Measurements from ENCODE around the gene FLCN.

FLCN gene

GRCh38 chr17:17166446-17166845 lies 70.5 kb downstream of the FLCN start:
- no peak for DNase-seq (ENCODE audit: low spot score)

- no peak for DNase-seq (ENCODE audit: low spot score)
Measured at GRCh38 chr17:17165666-17166308, 71.2 kb downstream of the FLCN start.

DNA sequence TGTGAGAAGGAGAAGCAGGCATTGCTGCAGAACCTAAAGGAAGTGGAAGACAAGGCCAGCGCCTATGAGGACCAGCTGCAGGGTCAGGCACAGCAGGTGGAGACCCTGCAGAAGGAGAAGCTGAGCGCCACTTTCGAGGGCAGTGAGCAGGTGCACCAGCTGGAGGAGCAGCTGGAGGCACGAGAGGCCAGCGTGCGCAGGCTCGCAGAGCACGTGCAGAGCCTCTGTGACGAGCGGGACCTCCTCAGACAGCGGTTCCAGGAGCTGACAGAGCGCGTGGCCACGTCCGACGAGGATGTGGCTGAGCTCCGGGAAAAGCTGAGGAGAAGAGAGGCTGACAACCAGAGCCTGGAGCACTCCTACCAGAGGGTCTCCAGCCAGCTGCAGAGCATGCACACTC lies 72.3 kb downstream of the FLCN start:
- DNase-seq (ENCODE audit: low spot score), result no peak

GRCh38 chr17:17164156-17164555 lies 72.8 kb downstream of the FLCN start:
- no peak for DNase-seq (ENCODE audit: low spot score)

All from cerebellar cortex (tissue), 1 donor.